Tibial nerve (tissue), 4 donors: ENCODE data around the gene GMPPB. TPM values are rescaled to one million over a fixed set of nuclear protein-coding genes. Genes with fewer than 3 reads are reported as not detected.
"Not testable (repeated sequence)": the region's sequence is repeated elsewhere in the genome, so short reads cannot be mapped to it uniquely, and the experiment has no call there.

Experiments used
- DNase-seq, 2 donors: peaks; one replicate each; pipeline ENCODE4 v3.0.0-alpha.2; 2019; ENCODE audit warnings: low spot score in 2 of 2
- H3K27ac ChIP-seq, 4 donors: fragments of 200-600 bp; sonication (generic) in 3 of 4; one replicate each; pipeline ENCODE4 v1.5.1; 2017 to 2019; ENCODE audit warnings: mild to moderate bottlenecking in 1 of 4
- H3K27me3 ChIP-seq, 2 donors: fragments of 200-600 bp; sonication (generic) in 1 of 2; one replicate each; pipeline versions ENCODE4 v1.5.1 to v1.6.0; 2017 to 2019
- H3K36me3 ChIP-seq, 3 donors: fragments of 200-600 bp; sonication (generic); one replicate each; pipeline ENCODE4 v1.5.1; 2018 to 2019
- H3K4me1 ChIP-seq, 4 donors: fragments of 200-600 bp; sonication (generic) in 3 of 4; one replicate each; pipeline ENCODE4 v1.5.1; 2017 to 2019
- H3K4me3 ChIP-seq, 4 donors: fragments of 200-600 bp; sonication (generic) in 3 of 4; one replicate each; pipeline ENCODE4 v1.5.1; 2017 to 2019; ENCODE audit warnings: mild to moderate bottlenecking in 1 of 4, moderate library complexity in 1 of 4
- H3K9me3 ChIP-seq, 4 donors: fragments of 200-600 bp; sonication (generic) in 3 of 4; one replicate each; pipeline ENCODE4 v1.5.1; 2017 to 2019
- CTCF ChIP-seq, 5 experiments: fragments of 200-600 bp in 3 of 5; fragments of 450-650 bp in 2 of 5; sonication (generic) in 3 of 5; IDR thresholded peaks; one replicate each; pipeline ENCODE4 v1.5.1; 2016 to 2019; ENCODE audit warnings: antibody characterized with exemption in 5 of 5, mild to moderate bottlenecking in 3 of 5, moderate library complexity in 2 of 5
- EP300 ChIP-seq, 2 donors: sonication (generic); formaldehyde crosslinking; IDR thresholded peaks; one replicate each; pipeline ENCODE4 v1.6.1; 2017; ENCODE audit warnings: antibody characterized with exemption in 2 of 2, mild to moderate bottlenecking in 1 of 2
- POLR2A ChIP-seq, 2 donors: fragments of 450-650 bp; IDR thresholded peaks; one replicate each; pipeline ENCODE4 v1.6.1; 2017; ENCODE audit warnings: antibody characterized with exemption in 2 of 2, mild to moderate bottlenecking in 2 of 2, moderate library complexity in 2 of 2
- WGBS, 2 donors: methylation state at CpG; one replicate each; pipeline ENCODE4 v1.1.5; 2018; 5-methylcytosine and 5-hydroxymethylcytosine counted together
- total RNA-seq, 4 donors: library from RNA; depleted of rRNA; stranded (reverse); fragments of >200 nt; gene quantifications; one replicate each; pipeline ENCODE4 v1.1.0, GENCODE V29; 2016

The GMPPB gene
- total RNA-seq, 4 donors from 2014 or later, result 17.3 to 31.4 (median 25.3) TPM

- Histone ChIP-seq H3K36me3 (peaks cover 0 to 32% (median 0%) of the 10 kb centered on the region in 3 donors), H3K4me1 (peaks cover 0 to 51% (median 13%) of the 10 kb centered on the region in 4 donors), H3K27me3 (peaks cover 0 to 14% of the 10 kb centered on the region in 2 donors)
- not testable (repeated sequence) for H3K4me3 ChIP-seq, DNase-seq, H3K27ac ChIP-seq, H3K9me3 ChIP-seq
- WGBS, 2 donors, result 87 to 89% methylated on average over 6 to 9 of the region's 12 CpGs
Measured at GRCh38 chr3:49687424-49687795, 36.3 kb downstream of the GMPPB start.

- not testable (repeated sequence) for H3K9me3 ChIP-seq, DNase-seq, H3K27ac ChIP-seq
- peaks cover 0 to 14% of the 10 kb centered on the region in 2 donors for H3K27me3 ChIP-seq
- H3K4me3 ChIP-seq, result peak overlapping the region; percentile 7 to 25 (median 12)
- peaks cover 0 to 49% (median 13%) of the 10 kb centered on the region in 4 donors for H3K4me1 ChIP-seq
- WGBS, 2 donors, result 8 to 14% methylated on average over 22 to 25 of the region's 44 CpGs
- H3K36me3 ChIP-seq, result peaks cover 0 to 37% (median 0%) of the 10 kb centered on the region in 3 donors
Measured at GRCh38 chr3:49686769-49687423, 36.9 kb downstream of the GMPPB start.

- DNase-seq, H3K27ac ChIP-seq, H3K9me3 ChIP-seq: not testable (repeated sequence)
- peaks cover 0 to 14% of the 10 kb centered on the region in 2 donors for H3K27me3 ChIP-seq
- H3K36me3 ChIP-seq, result peaks cover 0 to 42% (median 0%) of the 10 kb centered on the region in 3 donors
- WGBS, 2 donors, result 0 to 2% methylated on average over 7 to 15 of the region's 29 CpGs
- peaks cover 0 to 44% (median 12%) of the 10 kb centered on the region in 4 donors for H3K4me1 ChIP-seq
- peak overlapping the region in 3 of 4 donors; percentile 11 to 25 (median 13) for H3K4me3 ChIP-seq
Measured at GRCh38 chr3:49686346-49686745, 37.4 kb downstream of the GMPPB start.

DNA sequence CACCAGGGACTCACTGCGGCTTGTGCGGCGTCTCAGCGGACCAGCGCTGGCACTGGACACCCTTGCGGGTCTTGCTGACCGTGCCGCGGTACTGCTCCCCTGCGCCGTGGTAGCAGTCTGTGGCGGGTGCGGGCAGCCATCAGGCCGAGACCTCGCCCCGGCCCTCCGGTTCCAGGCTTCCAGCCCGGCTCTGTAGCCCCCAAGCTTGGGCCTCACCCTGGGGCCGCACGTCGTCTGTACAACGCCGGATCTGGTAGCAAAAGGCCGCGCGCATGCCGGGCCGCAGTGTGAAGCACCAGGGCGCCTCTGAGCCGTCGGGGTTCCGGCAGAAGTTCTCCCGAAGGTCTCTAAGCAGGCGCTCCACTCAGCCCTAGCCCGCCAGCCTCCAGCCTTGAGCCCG, 37.9 kb downstream of the GMPPB start:
- not testable (repeated sequence) for DNase-seq, H3K9me3 ChIP-seq, H3K27ac ChIP-seq
- Histone ChIP-seq H3K36me3 (peaks cover 0 to 47% (median 0%) of the 10 kb centered on the region in 3 donors), H3K4me1 (peaks cover 0 to 39% (median 10%) of the 10 kb centered on the region in 4 donors), H3K27me3 (peaks cover 0 to 14% of the 10 kb centered on the region in 2 donors), H3K4me3 (peak overlapping the region in 1 of 4 donors; percentile 25)
- WGBS, 2 donors, result 25 to 73% methylated on average over 8 to 25 of the region's 36 CpGs

GRCh38 chr3:49685103-49685502, 38.6 kb downstream of the GMPPB start:
- not testable (repeated sequence) for H3K9me3 ChIP-seq, H3K4me3 ChIP-seq, DNase-seq, H3K27ac ChIP-seq
- Histone ChIP-seq H3K4me1 (peaks cover 0 to 31% (median 7%) of the 10 kb centered on the region in 4 donors), H3K36me3 (peaks cover 0 to 55% (median 2%) of the 10 kb centered on the region in 3 donors), H3K27me3 (peaks cover 0 to 14% of the 10 kb centered on the region in 2 donors)
- WGBS, 2 donors, result 93 to 95% methylated on average over 9 to 10 of the region's 10 CpGs

DNA sequence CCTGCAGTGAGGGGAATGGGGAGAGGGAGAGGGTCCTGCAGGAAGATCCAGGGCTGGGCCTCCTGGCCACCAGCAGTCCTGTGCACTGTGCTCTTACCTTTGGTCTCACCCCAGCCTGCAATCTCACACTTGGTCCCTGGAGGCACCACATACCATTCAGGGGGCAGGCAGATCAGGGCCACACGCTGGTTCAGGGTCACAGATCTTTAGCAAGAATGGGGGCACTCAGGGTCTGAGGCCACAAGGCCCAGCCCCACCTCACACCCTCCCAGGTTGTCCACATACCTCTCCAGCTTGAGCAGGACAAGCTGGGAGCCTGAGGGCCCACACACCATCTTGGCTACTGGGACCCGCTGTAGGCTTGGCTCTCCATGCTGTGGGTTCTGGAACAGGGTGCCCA, 39.3 kb downstream of the GMPPB start:
- not testable (repeated sequence) for H3K4me3 ChIP-seq, H3K9me3 ChIP-seq, DNase-seq, H3K27ac ChIP-seq
- WGBS, 2 donors, result 67 to 92% methylated on average over 2 of the region's 2 CpGs
- Histone ChIP-seq H3K27me3 (peaks cover 0 to 14% of the 10 kb centered on the region in 2 donors), H3K36me3 (peaks cover 0 to 61% (median 8%) of the 10 kb centered on the region in 3 donors), H3K4me1 (peaks cover 0 to 27% (median 7%) of the 10 kb centered on the region in 4 donors)

DNA sequence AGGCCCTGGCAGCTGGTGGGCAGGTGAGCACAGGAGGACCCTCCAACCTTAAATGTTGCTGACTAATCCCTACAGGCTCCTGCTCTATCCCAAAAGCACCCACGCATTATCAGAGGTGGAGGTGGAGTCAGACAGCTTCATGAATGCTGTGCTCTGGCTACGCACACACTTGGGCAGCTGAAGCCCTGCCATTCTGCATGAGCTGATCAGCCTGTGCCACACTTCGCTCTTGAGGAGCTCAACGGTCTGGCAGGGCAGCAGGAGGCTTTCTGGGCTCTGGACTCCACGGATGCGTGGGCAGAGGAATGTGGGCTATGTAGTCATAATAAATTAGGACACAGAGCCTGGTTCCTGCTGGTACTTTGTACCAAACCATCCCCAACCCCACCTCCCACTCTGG, 40.6 kb downstream of the GMPPB start:
- H3K36me3 ChIP-seq, result peaks cover 5 to 74% (median 17%) of the 10 kb centered on the region in 3 donors
- H3K27ac ChIP-seq, result peak overlapping the region in 1 of 4 donors; percentile 11
- 82 to 88% methylated on average over 3 to 6 of the region's 6 CpGs for WGBS, 2 donors
- H3K9me3 ChIP-seq, result no peaks in the 10 kb centered on the region
- H3K4me3 ChIP-seq, result no peak overlapping the region
- peaks cover 0 to 14% of the 10 kb centered on the region in 2 donors for H3K27me3 ChIP-seq
- no peak for TF ChIP-seq CTCF (IDR thresholded peaks at IDR 0.05)
- TF ChIP-seq EP300 (IDR thresholded peaks at IDR 0.05), result no peak
- TF ChIP-seq POLR2A (IDR thresholded peaks at IDR 0.05), result no peak
- peaks cover 0 to 19% (median 4%) of the 10 kb centered on the region in 4 donors for H3K4me1 ChIP-seq
- no peak for DNase-seq

DNA sequence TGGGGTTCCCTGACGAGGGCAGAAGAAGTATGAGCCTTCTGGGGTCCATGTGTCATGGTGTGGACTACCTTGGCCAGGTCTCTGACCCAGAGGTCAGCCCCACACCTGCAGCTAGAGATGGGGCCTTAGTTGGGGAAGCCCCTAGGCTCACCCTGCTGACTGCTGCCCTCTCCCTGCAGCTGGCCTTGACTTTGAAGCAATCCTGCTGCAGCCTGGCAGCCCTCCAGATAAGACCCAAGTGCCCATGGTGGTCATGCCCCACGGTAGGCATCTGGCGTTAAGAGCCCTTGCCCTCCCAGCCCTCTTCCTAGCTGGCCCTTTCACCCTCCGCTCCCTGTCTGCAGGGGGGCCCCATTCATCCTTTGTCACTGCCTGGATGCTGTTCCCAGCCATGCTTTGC, 42.2 kb downstream of the GMPPB start:
- TF ChIP-seq POLR2A (IDR thresholded peaks at IDR 0.05) (no peak), CTCF (IDR thresholded peaks at IDR 0.05) (no peak), EP300 (IDR thresholded peaks at IDR 0.05) (no peak)
- Histone ChIP-seq H3K9me3 (no peaks in the 10 kb centered on the region), H3K4me1 (peaks cover 0 to 9% (median 2%) of the 10 kb centered on the region in 4 donors), H3K27ac (no peak overlapping the region), H3K27me3 (peaks cover 0 to 4% of the 10 kb centered on the region in 2 donors), H3K36me3 (peaks cover 5 to 90% (median 25%) of the 10 kb centered on the region in 3 donors), H3K4me3 (no peak overlapping the region)
- 77 to 78% methylated on average over 4 of the region's 4 CpGs for WGBS, 2 donors
- DNase-seq, result no peak
